22Rv1 (cell line): ENCODE data around the gene SHTN1.

Source experiments
- ZFX ChIP-seq: fragments of 450-650 bp; IDR thresholded peaks from 2 replicates; pipeline ENCODE4 v1.6.1; 2017; ENCODE audit warnings: antibody characterized with exemption, borderline replicate concordance
- TF ChIP-seq, protein P1 (sequence below): fragments of 450-650 bp; IDR thresholded peaks from 2 replicates; pipeline ENCODE4 v1.5.1; 2017; ENCODE audit warnings: mild to moderate bottlenecking

- TF ChIP-seq, protein P1, sequence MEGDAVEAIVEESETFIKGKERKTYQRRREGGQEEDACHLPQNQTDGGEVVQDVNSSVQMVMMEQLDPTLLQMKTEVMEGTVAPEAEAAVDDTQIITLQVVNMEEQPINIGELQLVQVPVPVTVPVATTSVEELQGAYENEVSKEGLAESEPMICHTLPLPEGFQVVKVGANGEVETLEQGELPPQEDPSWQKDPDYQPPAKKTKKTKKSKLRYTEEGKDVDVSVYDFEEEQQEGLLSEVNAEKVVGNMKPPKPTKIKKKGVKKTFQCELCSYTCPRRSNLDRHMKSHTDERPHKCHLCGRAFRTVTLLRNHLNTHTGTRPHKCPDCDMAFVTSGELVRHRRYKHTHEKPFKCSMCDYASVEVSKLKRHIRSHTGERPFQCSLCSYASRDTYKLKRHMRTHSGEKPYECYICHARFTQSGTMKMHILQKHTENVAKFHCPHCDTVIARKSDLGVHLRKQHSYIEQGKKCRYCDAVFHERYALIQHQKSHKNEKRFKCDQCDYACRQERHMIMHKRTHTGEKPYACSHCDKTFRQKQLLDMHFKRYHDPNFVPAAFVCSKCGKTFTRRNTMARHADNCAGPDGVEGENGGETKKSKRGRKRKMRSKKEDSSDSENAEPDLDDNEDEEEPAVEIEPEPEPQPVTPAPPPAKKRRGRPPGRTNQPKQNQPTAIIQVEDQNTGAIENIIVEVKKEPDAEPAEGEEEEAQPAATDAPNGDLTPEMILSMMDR: no peak
- no peak for TF ChIP-seq ZFX
Observed at GRCh38 chr10:116973371-116973905, 31.5 kb downstream of the SHTN1 start.
